Astrocyte (in vitro differentiated cells and primary cell): Measurements from ENCODE around the gene ELF5.

Experiments used
- EZH2 ChIP-seq: IDR thresholded peaks from 2 replicates; pipeline ENCODE4 v1.6.1; 2012; ENCODE audit warnings: mild to moderate bottlenecking, low read length, inconsistent platforms; ENCODE audit not compliant: insufficient read depth
- TF ChIP-seq, protein P1 (sequence below): IDR thresholded peaks from 2 replicates; pipeline ENCODE4 v1.5.1; 2011; ENCODE audit warnings: low read depth, mild to moderate bottlenecking, inconsistent platforms, low read length, moderate library complexity; ENCODE audit not compliant: insufficient read depth

DNA sequence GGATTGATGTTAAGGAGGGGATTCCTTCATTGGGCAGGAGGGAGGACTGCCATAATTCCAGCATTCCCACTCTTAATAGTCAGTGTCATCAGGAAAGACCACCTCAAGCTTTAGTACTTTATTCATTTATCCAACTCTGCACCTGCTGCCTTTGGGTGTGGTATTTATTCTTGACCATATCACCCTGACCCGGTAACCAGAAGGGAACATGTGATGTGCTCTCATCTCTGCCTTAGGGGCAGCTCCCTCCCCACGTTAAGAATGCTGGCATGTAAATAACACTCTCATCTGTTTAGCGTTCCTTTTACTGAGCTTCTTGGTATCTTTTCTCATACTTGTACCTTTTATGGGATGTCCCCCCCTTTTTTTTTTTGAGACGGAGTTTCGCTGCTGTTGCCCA lies 67.2 kb downstream of the ELF5 start:
- TF ChIP-seq, protein P1, sequence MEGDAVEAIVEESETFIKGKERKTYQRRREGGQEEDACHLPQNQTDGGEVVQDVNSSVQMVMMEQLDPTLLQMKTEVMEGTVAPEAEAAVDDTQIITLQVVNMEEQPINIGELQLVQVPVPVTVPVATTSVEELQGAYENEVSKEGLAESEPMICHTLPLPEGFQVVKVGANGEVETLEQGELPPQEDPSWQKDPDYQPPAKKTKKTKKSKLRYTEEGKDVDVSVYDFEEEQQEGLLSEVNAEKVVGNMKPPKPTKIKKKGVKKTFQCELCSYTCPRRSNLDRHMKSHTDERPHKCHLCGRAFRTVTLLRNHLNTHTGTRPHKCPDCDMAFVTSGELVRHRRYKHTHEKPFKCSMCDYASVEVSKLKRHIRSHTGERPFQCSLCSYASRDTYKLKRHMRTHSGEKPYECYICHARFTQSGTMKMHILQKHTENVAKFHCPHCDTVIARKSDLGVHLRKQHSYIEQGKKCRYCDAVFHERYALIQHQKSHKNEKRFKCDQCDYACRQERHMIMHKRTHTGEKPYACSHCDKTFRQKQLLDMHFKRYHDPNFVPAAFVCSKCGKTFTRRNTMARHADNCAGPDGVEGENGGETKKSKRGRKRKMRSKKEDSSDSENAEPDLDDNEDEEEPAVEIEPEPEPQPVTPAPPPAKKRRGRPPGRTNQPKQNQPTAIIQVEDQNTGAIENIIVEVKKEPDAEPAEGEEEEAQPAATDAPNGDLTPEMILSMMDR, result no peak
- no peak for TF ChIP-seq EZH2
